Right renal cortex interstitium (tissue), 3 donors: ENCODE data around the gene ARL2. TPM values are rescaled to one million over a fixed set of nuclear protein-coding genes. Genes with fewer than 3 reads are reported as not detected.

Experiments
- polyA plus RNA-seq, 3 donors: library from polyadenylated mRNA; unstranded; fragments of 120-200 nt; gene quantifications; one replicate each; pipeline ENCODE4 v1.2.1, GENCODE V29; 2013; ENCODE audit not compliant: insufficient read length in 3 of 3

The ARL2 gene
- polyA plus RNA-seq, 3 donors = 51.5 to 64.4 (median 54.5) TPM

Other genes starting within 250 kb of the ARL2 start
- gene SF1, start 235.6 kb upstream of the ARL2 start, polyA plus RNA-seq = 100 to 1,000 TPM; 308 to 338 (median 314) TPM
- gene MAP4K2, start 210.9 kb upstream of the ARL2 start, polyA plus RNA-seq = 10 to 100 TPM; 17.0 to 18.5 (median 18.5) TPM
- 10 to 100 TPM; 30.0 to 33.6 (median 30.7) TPM for gene MEN1, start 203.6 kb upstream of the ARL2 start, polyA plus RNA-seq
- gene CDC42BPG, start 169.5 kb upstream of the ARL2 start, polyA plus RNA-seq = 1 to 10 TPM; 4.3 to 5.1 (median 4.3) TPM
- gene EHD1, start 135.5 kb upstream of the ARL2 start, polyA plus RNA-seq = 10 to 100 TPM; 44.6 to 63.5 (median 49.4) TPM
- gene ATG2A, start 97.0 kb upstream of the ARL2 start, polyA plus RNA-seq = 10 to 100 TPM; 12.8 to 14.0 (median 13.2) TPM
- gene PPP2R5B, start 89.5 kb upstream of the ARL2 start, polyA plus RNA-seq = 10 to 100 TPM; 14.3 to 16.3 (median 16.0) TPM
- 1 to 10 TPM; 1.5 to 1.7 (median 1.6) TPM for gene GPHA2, start 78.3 kb upstream of the ARL2 start, polyA plus RNA-seq
- gene MAJIN, start 42.1 kb upstream of the ARL2 start, polyA plus RNA-seq = 1 to 10 TPM in 1 of 3 donors, under 1 TPM in 2; 0.57 to 1.2 (median 0.67) TPM
- 1 to 10 TPM; 2.7 to 3.1 (median 3.0) TPM for gene BATF2, start 17.2 kb upstream of the ARL2 start, polyA plus RNA-seq
- 10 to 100 TPM; 22.9 to 29.1 (median 26.9) TPM for gene SNX15, start 13.3 kb downstream of the ARL2 start, polyA plus RNA-seq
- 10 to 100 TPM in 2 of 3 donors, 1 to 10 TPM in 1; 9.9 to 12.8 (median 10.6) TPM for gene SAC3D1, start 27.1 kb downstream of the ARL2 start, polyA plus RNA-seq
- 10 to 100 TPM; 10.7 to 13.0 (median 12.9) TPM for gene NAALADL1, start 44.4 kb downstream of the ARL2 start, polyA plus RNA-seq
- 10 to 100 TPM; 17.8 to 18.4 (median 18.0) TPM for gene CDCA5, start 69.9 kb downstream of the ARL2 start, polyA plus RNA-seq
- gene ZFPL1, start 70.1 kb downstream of the ARL2 start, polyA plus RNA-seq = 10 to 100 TPM; 25.2 to 28.2 (median 27.3) TPM
- 100 to 1,000 TPM in 2 of 3 donors, 10 to 100 TPM in 1; 96.9 to 104 (median 101) TPM for gene VPS51, start 82.1 kb downstream of the ARL2 start, polyA plus RNA-seq
- 10 to 100 TPM; 68.6 to 89.4 (median 70.8) TPM for gene TM7SF2, start 97.7 kb downstream of the ARL2 start, polyA plus RNA-seq
- gene ZNHIT2, start 103.5 kb downstream of the ARL2 start, polyA plus RNA-seq = 1 to 10 TPM; 4.6 to 6.0 (median 5.0) TPM
- gene FAU, start 108.0 kb downstream of the ARL2 start, polyA plus RNA-seq = 100 to 1,000 TPM; 585 to 654 (median 621) TPM
- 10 to 100 TPM; 58.6 to 62.2 (median 59.5) TPM for gene MRPL49, start 108.2 kb downstream of the ARL2 start, polyA plus RNA-seq
- gene SYVN1, start 120.4 kb downstream of the ARL2 start, polyA plus RNA-seq = 10 to 100 TPM; 44.8 to 46.9 (median 45.6) TPM
- gene SPDYC, start 156.1 kb downstream of the ARL2 start, polyA plus RNA-seq = not detected
- 100 to 1,000 TPM in 1 of 3 donors, 10 to 100 TPM in 2; 73.4 to 102 (median 83.1) TPM for gene CAPN1, start 167.8 kb downstream of the ARL2 start, polyA plus RNA-seq
- 10 to 100 TPM; 24.3 to 28.2 (median 25.6) TPM for gene POLA2, start 247.8 kb downstream of the ARL2 start, polyA plus RNA-seq